SK-N-SH (cell line): ENCODE measurements around the gene KCNQ5. TPM values are rescaled to one million over a fixed set of nuclear protein-coding genes. Genes with fewer than 3 reads are reported as not detected.

Source experiments
- CTCF ChIA-PET: fragments of 300-600, 350-600 bp; formaldehyde crosslinking; extraction: SDS; loops from one replicate; lab custom pipeline; 2021; lab: Yijun Ruan, JAX
- POLR2A ChIA-PET: fragments of 350-600 bp; sonication (Branson Sonifier 250); formaldehyde crosslinking; extraction: SDS; loops from one replicate; lab custom pipeline; 2020; ENCODE audit warnings: antibody characterized with exemption, inconsistent platforms; lab: Yijun Ruan, JAX
- DNase-seq: peaks from one replicate; pipeline ENCODE4 v3.0.0; 2012
- H2AFZ ChIP-seq: fragments of 200-600 bp; sonication (generic); 2 replicates; pipeline ENCODE4 v1.8.1; 2016; ENCODE audit warnings: antibody characterized with exemption, mild to moderate bottlenecking, low read depth
- H3F3A ChIP-seq: fragments of 200-600 bp; sonication (generic); replicated peaks from 2 replicates; pipeline ENCODE3; 2016; ENCODE audit warnings: antibody characterized with exemption, mild to moderate bottlenecking; ENCODE audit not compliant: insufficient read depth
- H3K27ac ChIP-seq, 2 experiments: fragments of 200-500 bp in 1 of 2; fragments of 200-600 bp in 1 of 2; sonication (Bioruptor generic) in 1 of 2; sonication (generic), shearing (Covaris generic) in 1 of 2; 2 replicates each; pipeline versions ENCODE4 v1.5.1 to v1.6.1; 2014 to 2016; ENCODE audit warnings: low read depth in 2 of 2, inconsistent platforms in 1 of 2, low read length in 1 of 2, mild to moderate bottlenecking in 1 of 2, mixed read lengths in 1 of 2
- H3K27me3 ChIP-seq: fragments of 200-600 bp; sonication (generic), shearing (Covaris generic); 2 replicates; pipeline ENCODE4 v1.6.1; 2016; ENCODE audit warnings: mixed run types; ENCODE audit not compliant: insufficient read depth
- H3K36me3 ChIP-seq, 2 experiments: fragments of 200-500 bp in 1 of 2; fragments of 200-600 bp in 1 of 2; sonication (Bioruptor generic) in 1 of 2; sonication (generic) in 1 of 2; replicated peaks in 1 of 2; 2 replicates each; pipeline versions ENCODE3 to v1.5.1; 2014 to 2016; ENCODE audit warnings: low read length in 1 of 2, mild to moderate bottlenecking in 1 of 2; ENCODE audit not compliant: insufficient read depth in 2 of 2, control insufficient read depth in 1 of 2
- H3K4me1 ChIP-seq, 2 experiments: fragments of 200-500 bp in 1 of 2; fragments of 200-600 bp in 1 of 2; sonication (Bioruptor generic) in 1 of 2; sonication (generic), shearing (Covaris generic) in 1 of 2; 2 replicates each; pipeline versions ENCODE4 v1.5.1 to v1.6.1; 2014 to 2016; ENCODE audit warnings: low read depth in 1 of 2, low read length in 1 of 2, mixed run types in 1 of 2; ENCODE audit not compliant: insufficient read depth in 2 of 2, control insufficient read depth in 1 of 2
- H3K4me2 ChIP-seq: fragments of 200-600 bp; sonication (generic), shearing (Covaris generic); 2 replicates; pipeline ENCODE4 v1.6.1; 2017; ENCODE audit warnings: mixed run types
- H3K4me3 ChIP-seq, 2 experiments: fragments of 200-500 bp in 1 of 2; fragments of 200-600 bp in 1 of 2; sonication (Bioruptor generic) in 1 of 2; sonication (generic), shearing (Covaris generic) in 1 of 2; 2 replicates each; pipeline versions ENCODE4 v1.5.1 to v1.8.1; 2014 to 2016; ENCODE audit warnings: low read depth in 2 of 2, inconsistent platforms in 1 of 2, low read length in 1 of 2, mild to moderate bottlenecking in 1 of 2, mixed read lengths in 1 of 2, moderate library complexity in 1 of 2
- H3K79me2 ChIP-seq: fragments of 200-600 bp; sonication (generic); 2 replicates; pipeline ENCODE4 v1.8.1; 2017; ENCODE audit warnings: mild to moderate bottlenecking; ENCODE audit not compliant: insufficient read depth
- H3K9ac ChIP-seq: fragments of 200-600 bp; sonication (generic); 2 replicates; pipeline ENCODE4 v1.6.1; 2017; ENCODE audit warnings: mixed run types
- H3K9me2 ChIP-seq: fragments of 200-600 bp; sonication (generic); 2 replicates; pipeline ENCODE4 v1.6.1; 2017; ENCODE audit warnings: mixed run types
- H3K9me3 ChIP-seq: fragments of 200-600 bp; sonication (generic); 2 replicates; pipeline ENCODE4 v1.6.1; 2017; ENCODE audit warnings: mixed run types, mild to moderate bottlenecking, moderate library complexity
- H4K20me1 ChIP-seq: fragments of 200-600 bp; sonication (generic); 2 replicates; pipeline ENCODE4 v1.6.1; 2017; ENCODE audit warnings: mild to moderate bottlenecking, mixed run types; ENCODE audit not compliant: insufficient read depth
- CHD2 ChIP-seq: fragments of 150-350 bp; IDR thresholded peaks from 2 replicates; pipeline ENCODE4 v1.6.1; 2018; ENCODE audit warnings: low read length; ENCODE audit not compliant: partially characterized antibody
- ELF1 ChIP-seq: IDR thresholded peaks from 2 replicates; pipeline ENCODE4 v1.4.0; 2012
- EP300 ChIP-seq, 2 experiments: IDR thresholded peaks; 2 replicates each; pipeline versions ENCODE4 v1.4.0 to v1.6.1; 2012; ENCODE audit warnings: borderline replicate concordance in 1 of 2, low read depth in 1 of 2, low read length in 1 of 2
- EZH2phosphoT487 ChIP-seq: fragments of 200-600 bp; sonication (generic); IDR thresholded peaks from 2 replicates; pipeline ENCODE4 v1.6.1; 2017; ENCODE audit warnings: low read depth, mixed run types, mild to moderate bottlenecking, antibody characterized with exemption, moderate library complexity, borderline replicate concordance
- FOSL2 ChIP-seq: IDR thresholded peaks from 2 replicates; pipeline ENCODE4 v1.4.0; 2012; ENCODE audit warnings: low read depth, mild to moderate bottlenecking, moderate library complexity, borderline replicate concordance
- FOXM1 ChIP-seq: IDR thresholded peaks from 2 replicates; pipeline ENCODE4 v1.4.0; 2012; ENCODE audit warnings: low read depth, mild to moderate bottlenecking
- GATA2 ChIP-seq: sonication (generic); formaldehyde crosslinking; IDR thresholded peaks from 2 replicates; pipeline ENCODE4 v1.5.0; 2020; ENCODE audit warnings: mild to moderate bottlenecking, missing genetic modification reagents
- JUND ChIP-seq: IDR thresholded peaks from 2 replicates; pipeline ENCODE4 v1.4.0; 2012
- MAX ChIP-seq: IDR thresholded peaks from 2 replicates; pipeline ENCODE4 v1.4.0; 2012; ENCODE audit warnings: low read depth
- MEF2A ChIP-seq: IDR thresholded peaks from 2 replicates; pipeline ENCODE4 v1.4.0; 2012; ENCODE audit warnings: low read depth, borderline replicate concordance
- MXI1 ChIP-seq: IDR thresholded peaks from 2 replicates; pipeline ENCODE4 v1.6.1; 2012; ENCODE audit warnings: mild to moderate bottlenecking, low read depth, low read length, improper control_type of control experiment
- NFIC ChIP-seq: IDR thresholded peaks from 2 replicates; pipeline ENCODE4 v1.4.0; 2012; ENCODE audit warnings: borderline replicate concordance
- NRF1 ChIP-seq: IDR thresholded peaks from 2 replicates; pipeline ENCODE4 v1.6.1; 2012; ENCODE audit warnings: low read depth, mild to moderate bottlenecking, low read length
- PBX3 ChIP-seq: IDR thresholded peaks from 2 replicates; pipeline ENCODE4; 2012
- POLR2AphosphoS5 ChIP-seq: IDR thresholded peaks from 2 replicates; pipeline ENCODE4 v1.6.1; 2012; ENCODE audit warnings: low read depth, low read length
- RAD21 ChIP-seq: IDR thresholded peaks from 2 replicates; pipeline ENCODE4 v1.6.1; 2012; ENCODE audit warnings: mild to moderate bottlenecking, low read length
- RCOR1 ChIP-seq: fragments of 150-350 bp; IDR thresholded peaks from 2 replicates; pipeline ENCODE4 v1.6.1; 2017; ENCODE audit warnings: antibody characterized with exemption, low read length
- RFX5 ChIP-seq: IDR thresholded peaks from 2 replicates; pipeline ENCODE4 v1.6.1; 2012; ENCODE audit warnings: mild to moderate bottlenecking, improper control_type of control experiment, low read length
- RXRA ChIP-seq: IDR thresholded peaks from 2 replicates; pipeline ENCODE4 v1.4.0; 2012; ENCODE audit warnings: low read depth, mild to moderate bottlenecking, borderline replicate concordance
- SIN3A ChIP-seq: IDR thresholded peaks from 2 replicates; pipeline ENCODE4 v1.6.1; 2012; ENCODE audit warnings: low read depth, mild to moderate bottlenecking, low read length, moderate library complexity, borderline replicate concordance
- SMC3 ChIP-seq: IDR thresholded peaks from 2 replicates; pipeline ENCODE4 v1.6.1; 2012; ENCODE audit warnings: low read depth, low read length, improper control_type of control experiment
- TAF1 ChIP-seq: IDR thresholded peaks from 2 replicates; pipeline ENCODE4 v1.6.1; 2012; ENCODE audit warnings: low read depth, mild to moderate bottlenecking, low read length, moderate library complexity, borderline replicate concordance
- TCF12 ChIP-seq: IDR thresholded peaks from 2 replicates; pipeline ENCODE4 v1.4.0; 2012
- TEAD4 ChIP-seq: IDR thresholded peaks from 2 replicates; pipeline ENCODE4 v1.4.0; 2012; ENCODE audit warnings: mild to moderate bottlenecking, borderline replicate concordance; ENCODE audit not compliant: insufficient read depth
- USF1 ChIP-seq: IDR thresholded peaks from 2 replicates; pipeline ENCODE4 v1.4.0; 2012; ENCODE audit warnings: low read depth, borderline replicate concordance
- YY1 ChIP-seq: IDR thresholded peaks from 2 replicates; pipeline ENCODE4 v1.4.0; 2012; ENCODE audit warnings: low read depth, mild to moderate bottlenecking
- WGBS: methylation state at CpG from one replicate; pipeline ENCODE4 v1.1.6; 2017; ENCODE audit warnings: low lambda C conversion rate; 5-methylcytosine and 5-hydroxymethylcytosine counted together
- polyA plus RNA-seq, 3 experiments: library from polyadenylated mRNA; depleted of rRNA; stranded (reverse); fragments of >200 nt; gene quantifications; 2 replicates each; pipeline ENCODE4 v1.2.3, GENCODE V29; 2012
- TF ChIP-seq, protein P1 (sequence below): IDR thresholded peaks from 2 replicates; pipeline ENCODE4 v1.6.1; 2012; ENCODE audit warnings: mild to moderate bottlenecking, low read depth, low read length, moderate library complexity

KCNQ5 gene
- polyA plus RNA-seq, 1 of the 3 experiments (the other 2 are of a cell fraction), result 3.2 TPM

- TF ChIP-seq YY1 (no peak), TEAD4 (peak; percentile 12; the same call in 1 of the 2 replicates), FOSL2 (peak; percentile 69; the same call in 1 of the 2 replicates), USF1 (no peak), EP300 (IDR thresholded peaks at IDR 0.05; ENCODE audit: borderline replicate concordance in 1 of 2, low read depth in 1 of 2, low read length in 1 of 2) (peak in 1 of 2 experiments; percentile 69; a peak in 2 of 4 replicates), POLR2AphosphoS5 (no peak; the same call in 1 of the 2 replicates)
These were observed 204.2 kb downstream of the KCNQ5 start (continued) for GRCh38 chr6:72826037-72826436.

GRCh38 chr6:72826744-72827438 lies 205.0 kb downstream of the KCNQ5 start:
- H3K27ac ChIP-seq, result peak overlapping the region in 1 of 2 experiments; percentile 89; a peak in 2 of 4 replicates
- H3K4me2 ChIP-seq, result peak overlapping the region; percentile 52; the same call in 1 of the 2 replicates
- 85% methylated on average over 1 of the region's 1 CpG for WGBS
- H3K36me3 ChIP-seq, result peaks cover 0 to 6% of the 10 kb centered on the region in 2 experiments
- no peaks in the 10 kb centered on the region for H3K9me2 ChIP-seq
- H3K4me3 ChIP-seq, result no peak overlapping the region
- ChIA-PET CTCF (interaction anchor here (0.7 to 1.5 kb wide), 3 partner anchors 8 to 585 kb away, joined by 3 read pairs; no protein-coding TSS in a partner anchor), POLR2A (no interaction called here)
- no peaks in the 10 kb centered on the region for H4K20me1 ChIP-seq
- H3F3A ChIP-seq, result peaks cover 32% of the 10 kb centered on the region
- H3K27me3 ChIP-seq, result no peaks in the 10 kb centered on the region
- H3K79me2 ChIP-seq, result peaks cover 43% of the 10 kb centered on the region
- H2AFZ ChIP-seq, result no peak overlapping the region
- no peak for DNase-seq
- peak overlapping the region; percentile 3; the same call in 1 of the 2 replicates for H3K9ac ChIP-seq
- peaks cover 0 to 8% of the 10 kb centered on the region in 2 experiments; a peak in 1 of 4 replicates for H3K4me1 ChIP-seq
- no peaks in the 10 kb centered on the region for H3K9me3 ChIP-seq
- TF ChIP-seq SIN3A (no peak), MXI1 (no peak), EP300 (IDR thresholded peaks at IDR 0.05; ENCODE audit: borderline replicate concordance in 1 of 2, low read depth in 1 of 2, low read length in 1 of 2) (peak in 1 of 2 experiments; percentile 16; a peak in 1 of 4 replicates), GATA2 (no peak), EZH2phosphoT487 (no peak), CHD2 (no peak), RAD21 (no peak), MAX (no peak), FOSL2 (no peak; the same call in 1 of the 2 replicates), TCF12 (peak; percentile 41; the same call in 1 of the 2 replicates), TEAD4 (peak; percentile 51; the same call in 1 of the 2 replicates), RXRA (no peak), MEF2A (no peak), POLR2AphosphoS5 (no peak), TAF1 (no peak), FOXM1 (no peak), RFX5 (no peak), JUND (peak; percentile 58), NRF1 (no peak), NFIC (peak; percentile 62; the same call in 1 of the 2 replicates), RCOR1 (no peak), ELF1 (no peak), SMC3 (no peak), PBX3 (no peak)
- TF ChIP-seq, protein P1, sequence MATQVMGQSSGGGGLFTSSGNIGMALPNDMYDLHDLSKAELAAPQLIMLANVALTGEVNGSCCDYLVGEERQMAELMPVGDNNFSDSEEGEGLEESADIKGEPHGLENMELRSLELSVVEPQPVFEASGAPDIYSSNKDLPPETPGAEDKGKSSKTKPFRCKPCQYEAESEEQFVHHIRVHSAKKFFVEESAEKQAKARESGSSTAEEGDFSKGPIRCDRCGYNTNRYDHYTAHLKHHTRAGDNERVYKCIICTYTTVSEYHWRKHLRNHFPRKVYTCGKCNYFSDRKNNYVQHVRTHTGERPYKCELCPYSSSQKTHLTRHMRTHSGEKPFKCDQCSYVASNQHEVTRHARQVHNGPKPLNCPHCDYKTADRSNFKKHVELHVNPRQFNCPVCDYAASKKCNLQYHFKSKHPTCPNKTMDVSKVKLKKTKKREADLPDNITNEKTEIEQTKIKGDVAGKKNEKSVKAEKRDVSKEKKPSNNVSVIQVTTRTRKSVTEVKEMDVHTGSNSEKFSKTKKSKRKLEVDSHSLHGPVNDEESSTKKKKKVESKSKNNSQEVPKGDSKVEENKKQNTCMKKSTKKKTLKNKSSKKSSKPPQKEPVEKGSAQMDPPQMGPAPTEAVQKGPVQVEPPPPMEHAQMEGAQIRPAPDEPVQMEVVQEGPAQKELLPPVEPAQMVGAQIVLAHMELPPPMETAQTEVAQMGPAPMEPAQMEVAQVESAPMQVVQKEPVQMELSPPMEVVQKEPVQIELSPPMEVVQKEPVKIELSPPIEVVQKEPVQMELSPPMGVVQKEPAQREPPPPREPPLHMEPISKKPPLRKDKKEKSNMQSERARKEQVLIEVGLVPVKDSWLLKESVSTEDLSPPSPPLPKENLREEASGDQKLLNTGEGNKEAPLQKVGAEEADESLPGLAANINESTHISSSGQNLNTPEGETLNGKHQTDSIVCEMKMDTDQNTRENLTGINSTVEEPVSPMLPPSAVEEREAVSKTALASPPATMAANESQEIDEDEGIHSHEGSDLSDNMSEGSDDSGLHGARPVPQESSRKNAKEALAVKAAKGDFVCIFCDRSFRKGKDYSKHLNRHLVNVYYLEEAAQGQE, result no peak
